HG02981 (cell line): ENCODE results near the gene TRIM45.
"Not testable (repeated sequence)": the region's sequence is repeated elsewhere in the genome, so short reads cannot be mapped to it uniquely, and the experiment has no call there.

ENCODE experiments used
- ATAC-seq: cut with Tn5 transposase; IDR thresholded peaks from one replicate; pipeline ENCODE4 v1.9.1; 2021; ENCODE audit warnings: mild to moderate bottlenecking, moderate library complexity; ENCODE audit not compliant: unreplicated experiment

TRIM45 gene

GRCh38 chr1:117136749-117137148, 15.2 kb upstream of the TRIM45 start:
- ATAC-seq = no peak

- no peak for ATAC-seq
Observed at GRCh38 chr1:117135329-117135728, 13.8 kb upstream of the TRIM45 start.

GRCh38 chr1:117130526-117130925, 9.0 kb upstream of the TRIM45 start:
- ATAC-seq = no peak

GRCh38 chr1:117128323-117129079, 7.0 kb upstream of the TRIM45 start:
- no peak for ATAC-seq

GRCh38 chr1:117127795-117128194, 6.2 kb upstream of the TRIM45 start:
- no peak for ATAC-seq

- ATAC-seq = no peak
Observed at GRCh38 chr1:117124661-117125060, 3.1 kb upstream of the TRIM45 start.

- ATAC-seq = no peak
Observed at GRCh38 chr1:117123274-117123673, 1.7 kb upstream of the TRIM45 start.

GRCh38 chr1:117122330-117123025, 929 bp upstream of the TRIM45 start:
- ATAC-seq = no peak

GRCh38 chr1:117120774-117121588, 568 bp downstream of the TRIM45 start:
- no peak for ATAC-seq

- not testable (repeated sequence) for ATAC-seq
Observed at GRCh38 chr1:117119144-117119543, 2.4 kb downstream of the TRIM45 start.

- ATAC-seq = no peak
Observed at GRCh38 chr1:117118137-117118536, 3.4 kb downstream of the TRIM45 start.

- no peak for ATAC-seq
Observed at GRCh38 chr1:117117697-117118096, 3.9 kb downstream of the TRIM45 start.

GRCh38 chr1:117116784-117117130, 4.8 kb downstream of the TRIM45 start:
- ATAC-seq = no peak

GRCh38 chr1:117116090-117116783, 5.3 kb downstream of the TRIM45 start:
- ATAC-seq = no peak

- ATAC-seq = no peak
Observed at GRCh38 chr1:117114877-117115276, 6.7 kb downstream of the TRIM45 start.

GRCh38 chr1:117113199-117113598, 8.3 kb downstream of the TRIM45 start:
- no peak for ATAC-seq

- ATAC-seq = no peak
Observed at GRCh38 chr1:117112047-117112717, 9.4 kb downstream of the TRIM45 start.

- ATAC-seq = no peak
Observed at GRCh38 chr1:117110774-117111173, 10.8 kb downstream of the TRIM45 start.

- no peak for ATAC-seq
Observed at GRCh38 chr1:117107364-117107763, 14.2 kb downstream of the TRIM45 start.

- no peak for ATAC-seq
Observed at GRCh38 chr1:117106478-117106877, 15.1 kb downstream of the TRIM45 start.

- ATAC-seq = no peak
Observed at GRCh38 chr1:117105722-117106121, 15.8 kb downstream of the TRIM45 start.
